ENCODE measurements around the gene SFSWAP. TPM values are rescaled to one million over a fixed set of nuclear protein-coding genes. Genes with fewer than 3 reads are reported as not detected.

Gene SFSWAP
- total and polyA plus RNA-seq, 2 of the 13 experiments (the other 11 are each of a cell fraction or from before 2014, with no cell fraction given), result 17.1 to 27.7 TPM

DNA sequence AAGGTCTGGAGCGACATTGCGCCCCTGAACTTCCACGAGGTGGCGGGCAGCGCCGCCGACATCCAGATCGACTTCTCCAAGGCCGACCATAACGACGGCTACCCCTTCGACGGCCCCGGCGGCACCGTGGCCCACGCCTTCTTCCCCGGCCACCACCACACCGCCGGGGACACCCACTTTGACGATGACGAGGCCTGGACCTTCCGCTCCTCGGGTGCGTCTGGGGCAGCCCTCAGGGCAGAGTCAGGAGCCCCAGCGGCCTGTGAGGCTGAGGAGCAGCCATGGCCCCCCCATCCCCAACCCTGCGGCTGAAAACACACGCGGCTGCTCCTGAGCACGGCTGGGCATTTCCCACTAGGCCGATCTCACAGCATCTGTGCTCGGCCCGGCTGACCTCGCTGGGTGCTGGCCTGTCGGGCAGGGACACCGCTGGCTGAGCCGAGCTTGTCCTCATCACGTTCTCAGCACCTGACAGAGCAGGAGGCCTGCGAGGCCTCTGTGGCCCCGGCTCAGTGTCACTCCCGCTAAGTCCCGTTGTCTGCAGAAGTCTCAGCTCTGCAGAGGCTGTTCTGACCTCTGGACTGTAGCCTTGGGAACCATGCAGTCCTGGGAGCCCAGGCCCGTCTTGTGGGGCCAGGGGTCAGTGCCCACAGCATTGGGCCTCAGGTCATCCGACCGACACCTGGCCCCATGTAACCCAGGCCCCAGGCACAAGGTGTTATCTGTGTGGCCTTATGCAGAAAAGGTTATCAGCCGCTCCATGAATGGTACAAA lies 129.9 kb downstream of the SFSWAP start (continued):
- TF ChIP-seq DRAP1 (CRISPR knock-in tag; IDR thresholded peaks at IDR 0.05), result no peak
- no peak for TF ChIP-seq IKZF4 (CRISPR knock-in tag; IDR thresholded peaks at IDR 0.05; ENCODE audit: borderline replicate concordance, low read depth, not compliant biosample characterization)
- TF ChIP-seq SOX6 (IDR thresholded peaks at IDR 0.05), result no peak
- peak; percentile 59 for TF ChIP-seq SOX6 (CRISPR knock-in tag; IDR thresholded peaks at IDR 0.05)
- TF ChIP-seq TBL1XR1 (IDR thresholded peaks at IDR 0.05; ENCODE audit: borderline replicate concordance, low read length, partially characterized antibody), result no peak
- no peak for TF ChIP-seq KDM5A (IDR thresholded peaks at IDR 0.05; ENCODE audit: borderline replicate concordance, low read length)
- no peak for TF ChIP-seq ZNF326 (CRISPR knock-in tag; IDR thresholded peaks at IDR 0.05; ENCODE audit: borderline replicate concordance)
- TF ChIP-seq ZBTB7A (CRISPR knock-in tag; IDR thresholded peaks at IDR 0.05), result peak; percentile 74; the same call in 1 of the 2 replicates
- TF ChIP-seq THAP11 (CRISPR knock-in tag; IDR thresholded peaks at IDR 0.05), result peak; percentile 33; the same call in 1 of the 2 replicates
- peak; percentile 87 for TF ChIP-seq ZFX (CRISPR knock-in tag; IDR thresholded peaks at IDR 0.05; ENCODE audit: low read depth)
- 0 out of 2 replicates have a peak, but pooled peaks have one; percentile 54 for TF ChIP-seq MXD4 (CRISPR knock-in tag; IDR thresholded peaks at IDR 0.05)
- peak; percentile 75; the same call in 1 of the 2 replicates for TF ChIP-seq ZNF101 (CRISPR knock-in tag; IDR thresholded peaks at IDR 0.05; ENCODE audit: borderline replicate concordance, low read depth)
- TF ChIP-seq GATAD2A (CRISPR knock-in tag; IDR thresholded peaks at IDR 0.05), result peak; percentile 74
- 0 out of 2 replicates have a peak, but pooled peaks have one; percentile 31 for TF ChIP-seq KMT2A (CRISPR knock-in tag; IDR thresholded peaks at IDR 0.05)
- TF ChIP-seq MLXIP (CRISPR knock-in tag; IDR thresholded peaks at IDR 0.05; ENCODE audit: borderline replicate concordance), result no peak
- TF ChIP-seq NR1H2 (CRISPR knock-in tag; IDR thresholded peaks at IDR 0.05; ENCODE audit: borderline replicate concordance, low read depth), result peak; percentile 54; the same call in 1 of the 2 replicates
- TF ChIP-seq ZIK1 (CRISPR knock-in tag; IDR thresholded peaks at IDR 0.05; ENCODE audit: borderline replicate concordance, low read depth), result 0 out of 2 replicates have a peak, but pooled peaks have one; percentile 35
- TF ChIP-seq ZNF776 (CRISPR knock-in tag; IDR thresholded peaks at IDR 0.05), result no peak
- TF ChIP-seq RNF219 (CRISPR knock-in tag; IDR thresholded peaks at IDR 0.05), result no peak
- TF ChIP-seq, protein P1, sequence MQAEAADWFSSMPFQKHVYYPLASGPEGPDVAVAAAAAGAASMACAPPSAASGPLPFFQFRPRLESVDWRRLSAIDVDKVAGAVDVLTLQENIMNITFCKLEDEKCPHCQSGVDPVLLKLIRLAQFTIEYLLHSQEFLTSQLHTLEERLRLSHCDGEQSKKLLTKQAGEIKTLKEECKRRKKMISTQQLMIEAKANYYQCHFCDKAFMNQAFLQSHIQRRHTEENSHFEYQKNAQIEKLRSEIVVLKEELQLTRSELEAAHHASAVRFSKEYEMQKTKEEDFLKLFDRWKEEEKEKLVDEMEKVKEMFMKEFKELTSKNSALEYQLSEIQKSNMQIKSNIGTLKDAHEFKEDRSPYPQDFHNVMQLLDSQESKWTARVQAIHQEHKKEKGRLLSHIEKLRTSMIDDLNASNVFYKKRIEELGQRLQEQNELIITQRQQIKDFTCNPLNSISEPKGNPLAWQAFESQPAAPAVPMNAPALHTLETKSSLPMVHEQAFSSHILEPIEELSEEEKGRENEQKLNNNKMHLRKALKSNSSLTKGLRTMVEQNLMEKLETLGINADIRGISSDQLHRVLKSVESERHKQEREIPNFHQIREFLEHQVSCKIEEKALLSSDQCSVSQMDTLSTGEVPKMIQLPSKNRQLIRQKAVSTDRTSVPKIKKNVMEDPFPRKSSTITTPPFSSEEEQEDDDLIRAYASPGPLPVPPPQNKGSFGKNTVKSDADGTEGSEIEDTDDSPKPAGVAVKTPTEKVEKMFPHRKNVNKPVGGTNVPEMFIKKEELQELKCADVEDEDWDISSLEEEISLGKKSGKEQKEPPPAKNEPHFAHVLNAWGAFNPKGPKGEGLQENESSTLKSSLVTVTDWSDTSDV (CRISPR knock-in tag; IDR thresholded peaks at IDR 0.05), result no peak
- TF ChIP-seq RFX3 (CRISPR knock-in tag; IDR thresholded peaks at IDR 0.05), result no peak; the same call in 1 of the 2 replicates
- TF ChIP-seq CHD2 (IDR thresholded peaks at IDR 0.05; ENCODE audit: low read depth, low read length), result no peak
